ENCODE measurements around the gene MFSD12.
"Not testable (repeated sequence)": the region's sequence is repeated elsewhere in the genome, so short reads cannot be mapped to it uniquely, and the experiment has no call there.

Gene MFSD12

DNA sequence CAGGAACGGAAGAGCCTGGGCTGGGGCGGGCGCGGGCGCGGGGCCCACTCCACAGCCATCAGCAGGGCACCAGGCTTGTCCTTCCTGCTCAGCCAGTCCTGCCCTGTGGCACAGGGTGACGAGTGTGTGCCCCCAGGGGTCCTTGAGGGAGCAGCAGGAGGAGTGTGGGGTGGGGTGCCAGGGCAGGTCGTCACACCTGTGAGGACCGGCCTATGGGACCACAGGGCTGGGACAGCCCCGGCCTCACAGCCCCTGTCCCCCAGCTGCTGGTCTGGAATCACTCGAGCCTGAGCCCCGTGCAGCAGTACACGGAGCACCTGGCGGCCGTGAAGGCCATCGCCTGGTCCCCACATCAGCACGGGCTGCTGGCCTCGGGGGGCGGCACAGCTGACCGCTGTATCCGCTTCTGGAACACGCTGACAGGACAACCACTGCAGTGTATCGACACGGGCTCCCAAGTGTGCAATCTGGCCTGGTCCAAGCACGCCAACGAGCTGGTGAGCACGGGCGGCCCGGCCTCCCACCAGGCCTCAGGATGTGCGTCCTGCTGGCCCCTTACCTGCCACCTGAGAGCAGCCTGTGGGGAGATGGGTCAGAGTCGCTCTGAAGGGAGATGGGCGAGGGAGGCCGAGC lies 25.1 kb downstream of the MFSD12 start:
- TF ChIP-seq, protein P1, sequence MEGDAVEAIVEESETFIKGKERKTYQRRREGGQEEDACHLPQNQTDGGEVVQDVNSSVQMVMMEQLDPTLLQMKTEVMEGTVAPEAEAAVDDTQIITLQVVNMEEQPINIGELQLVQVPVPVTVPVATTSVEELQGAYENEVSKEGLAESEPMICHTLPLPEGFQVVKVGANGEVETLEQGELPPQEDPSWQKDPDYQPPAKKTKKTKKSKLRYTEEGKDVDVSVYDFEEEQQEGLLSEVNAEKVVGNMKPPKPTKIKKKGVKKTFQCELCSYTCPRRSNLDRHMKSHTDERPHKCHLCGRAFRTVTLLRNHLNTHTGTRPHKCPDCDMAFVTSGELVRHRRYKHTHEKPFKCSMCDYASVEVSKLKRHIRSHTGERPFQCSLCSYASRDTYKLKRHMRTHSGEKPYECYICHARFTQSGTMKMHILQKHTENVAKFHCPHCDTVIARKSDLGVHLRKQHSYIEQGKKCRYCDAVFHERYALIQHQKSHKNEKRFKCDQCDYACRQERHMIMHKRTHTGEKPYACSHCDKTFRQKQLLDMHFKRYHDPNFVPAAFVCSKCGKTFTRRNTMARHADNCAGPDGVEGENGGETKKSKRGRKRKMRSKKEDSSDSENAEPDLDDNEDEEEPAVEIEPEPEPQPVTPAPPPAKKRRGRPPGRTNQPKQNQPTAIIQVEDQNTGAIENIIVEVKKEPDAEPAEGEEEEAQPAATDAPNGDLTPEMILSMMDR (conservative IDR thresholded peaks at IDR 0.05; ENCODE audit: low read depth, low read length) = no peak
- no peak for DNase-seq (ENCODE audit: low read depth)
- H3K4me3 ChIP-seq (ENCODE audit: low read depth, low read length) = no peak overlapping the region

DNA sequence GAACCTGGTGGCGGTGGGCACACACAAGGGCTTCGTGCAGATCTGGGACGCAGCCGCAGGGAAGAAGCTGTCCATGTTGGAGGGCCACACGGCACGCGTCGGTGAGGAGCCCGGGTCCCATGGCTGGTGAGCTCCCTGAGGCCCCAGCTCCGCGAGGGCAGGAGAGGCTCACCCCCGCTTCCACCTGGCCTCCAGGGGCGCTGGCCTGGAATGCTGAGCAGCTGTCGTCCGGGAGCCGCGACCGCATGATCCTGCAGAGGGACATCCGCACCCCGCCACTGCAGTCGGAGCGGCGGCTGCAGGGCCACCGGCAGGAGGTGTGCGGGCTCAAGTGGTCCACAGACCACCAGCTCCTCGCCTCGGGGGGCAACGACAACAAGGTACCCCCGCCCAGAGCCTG lies 25.7 kb downstream of the MFSD12 start:
- no peak for DNase-seq (ENCODE audit: low read depth)
- TF ChIP-seq, protein P1 (conservative IDR thresholded peaks at IDR 0.05; ENCODE audit: low read depth, low read length) = no peak
- H3K4me3 ChIP-seq (ENCODE audit: low read depth, low read length) = no peak overlapping the region

DNA sequence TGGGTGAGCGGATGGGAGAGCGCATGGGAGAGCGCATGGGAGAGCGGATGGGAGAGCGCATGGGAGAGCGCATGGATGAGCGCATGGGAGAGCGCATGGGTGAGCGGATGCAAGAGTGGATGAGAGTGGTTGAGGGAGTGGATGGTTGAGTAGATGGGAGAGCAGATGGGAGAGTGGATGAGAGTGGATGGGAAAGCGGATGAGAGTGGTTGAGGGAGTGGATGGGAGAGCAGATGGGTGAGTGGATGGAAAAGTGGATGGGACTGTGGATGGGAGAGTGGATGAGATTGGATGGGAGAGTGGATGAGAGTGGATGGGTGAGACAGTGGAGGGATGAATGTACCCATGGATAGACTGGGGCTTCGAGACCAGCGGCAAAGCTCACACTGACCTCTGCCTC lies 27.0 kb downstream of the MFSD12 start:
- DNase-seq (ENCODE audit: low read depth) = no peak
- no peak overlapping the region for H3K4me3 ChIP-seq (ENCODE audit: low read depth, low read length)
- TF ChIP-seq, protein P1 (conservative IDR thresholded peaks at IDR 0.05; ENCODE audit: low read depth, low read length) = no peak

DNA sequence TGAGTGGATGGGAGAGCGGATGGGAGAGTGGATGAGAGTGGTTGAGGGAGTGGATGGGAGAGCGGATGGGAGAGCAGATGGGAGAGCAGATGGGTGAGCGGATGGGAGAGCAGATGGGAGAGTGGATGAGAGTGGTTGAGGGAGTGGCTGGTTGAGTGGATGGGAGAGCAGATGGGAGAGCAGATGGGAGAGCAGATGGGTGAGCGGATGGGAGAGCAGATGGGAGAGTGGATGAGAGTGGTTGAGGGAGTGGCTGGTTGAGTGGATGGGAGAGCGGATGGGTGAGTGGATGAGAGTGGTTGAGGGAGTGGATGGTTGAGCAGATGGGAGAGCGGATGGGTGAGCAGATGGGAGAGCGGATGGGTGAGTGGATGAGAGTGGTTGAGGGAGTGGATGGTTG lies 28.1 kb downstream of the MFSD12 start:
- DNase-seq (ENCODE audit: low read depth); H3K4me3 ChIP-seq (ENCODE audit: low read depth, low read length): not testable (repeated sequence)

DNA sequence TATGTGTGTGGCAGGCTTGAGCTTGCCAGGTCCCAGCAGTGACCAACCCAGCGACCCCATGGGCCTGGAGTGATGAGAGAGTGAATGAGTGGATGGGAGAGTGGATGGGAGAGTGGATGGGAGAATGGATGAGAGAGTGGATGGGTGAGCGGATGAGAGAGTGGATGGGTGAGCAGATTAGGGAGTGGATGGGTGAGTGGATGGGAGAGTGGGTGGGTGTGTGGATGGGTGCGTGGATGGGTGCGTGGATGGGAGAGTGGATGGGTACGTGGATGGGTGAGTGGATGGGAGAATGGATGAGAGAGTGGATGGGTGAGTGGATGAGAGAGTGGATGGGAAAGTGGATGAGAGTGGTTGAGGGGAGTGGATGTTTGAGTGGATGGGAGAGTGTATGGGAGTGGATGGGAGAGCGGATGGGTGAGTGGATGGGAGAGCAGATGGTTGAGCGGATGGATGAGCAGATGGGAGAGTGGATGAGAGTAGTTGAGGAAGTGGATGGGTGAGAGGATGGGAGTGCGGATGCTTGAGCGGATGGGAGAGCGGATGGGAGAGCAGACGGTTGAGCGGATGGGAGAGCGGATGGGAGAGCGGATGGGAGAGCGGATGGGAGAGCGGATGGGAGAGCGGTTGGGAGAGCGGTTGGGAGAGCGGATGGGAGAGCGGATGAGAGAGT lies 28.7 kb downstream of the MFSD12 start:
- TF ChIP-seq, protein P1 (conservative IDR thresholded peaks at IDR 0.05; ENCODE audit: low read depth, low read length) = no peak
- no peak for DNase-seq (ENCODE audit: low read depth)
- no peak overlapping the region for H3K4me3 ChIP-seq (ENCODE audit: low read depth, low read length)

DNA sequence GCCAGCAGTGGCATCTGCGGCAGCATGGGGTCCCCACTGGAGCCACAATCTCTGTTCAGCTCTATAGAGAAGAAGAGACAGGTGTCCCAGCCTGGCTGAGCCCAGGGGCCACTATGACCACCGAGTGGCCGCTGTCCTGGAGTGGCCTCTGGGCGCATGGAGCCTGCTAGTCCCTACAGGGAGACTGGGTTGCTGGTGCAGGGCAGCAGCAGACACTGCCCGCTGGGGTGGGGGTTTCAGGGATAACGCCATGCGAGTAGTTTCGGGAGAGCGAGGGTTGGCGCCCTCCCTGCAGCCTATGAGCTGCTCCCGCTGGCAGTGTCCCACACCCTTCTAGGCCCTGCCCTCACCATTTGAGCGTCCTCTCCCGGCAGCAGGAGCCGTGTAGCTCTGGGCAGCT lies 29.3 kb downstream of the MFSD12 start:
- DNase-seq (ENCODE audit: low read depth) = no peak
- no peak overlapping the region for H3K4me3 ChIP-seq (ENCODE audit: low read depth, low read length)

DNA sequence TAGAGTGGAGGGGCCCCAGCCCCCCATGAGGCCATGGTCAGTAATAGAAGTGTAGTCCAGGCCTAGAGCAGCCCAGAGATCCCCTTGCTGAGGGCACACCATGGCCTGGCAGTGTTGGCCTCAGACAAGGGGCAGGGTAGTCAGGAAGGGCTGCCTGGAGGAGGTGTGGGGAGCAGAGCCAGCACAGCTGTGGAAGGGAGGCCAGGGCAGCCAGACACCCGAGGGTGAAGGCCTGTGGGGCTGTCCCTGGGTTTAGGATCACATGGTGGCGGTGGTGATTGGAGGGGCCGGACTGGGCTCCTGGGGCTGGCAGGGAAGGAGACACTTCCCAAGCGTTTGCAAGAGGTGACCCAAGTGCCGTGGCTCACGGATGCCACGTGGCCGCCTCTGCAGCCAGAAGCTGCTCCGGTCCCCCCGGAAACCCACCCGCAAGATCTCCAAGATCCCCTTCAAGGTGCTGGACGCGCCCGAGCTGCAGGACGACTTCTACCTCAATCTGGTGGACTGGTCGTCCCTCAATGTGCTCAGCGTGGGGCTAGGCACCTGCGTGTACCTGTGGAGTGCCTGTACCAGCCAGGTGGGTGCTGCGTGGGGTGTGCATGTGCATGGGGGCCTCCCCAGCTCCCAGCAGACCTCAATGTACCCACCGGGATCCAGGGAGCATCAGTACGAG lies 30.0 kb downstream of the MFSD12 start:
- TF ChIP-seq, protein P1 (conservative IDR thresholded peaks at IDR 0.05; ENCODE audit: low read depth, low read length) = no peak
- no peak overlapping the region for H3K4me3 ChIP-seq (ENCODE audit: low read depth, low read length)
- no peak for DNase-seq (ENCODE audit: low read depth)

More for the DNA sequence above, 29.3 kb downstream of the MFSD12 start:
- TF ChIP-seq, protein P1 (conservative IDR thresholded peaks at IDR 0.05; ENCODE audit: low read depth, low read length) = no peak
